Heart right ventricle (tissue), 16 donors: ENCODE data around the gene KLK14. TPM values are rescaled to one million over a fixed set of nuclear protein-coding genes. Genes with fewer than 3 reads are reported as not detected.

Source experiments
- ATAC-seq, 8 donors: fragments of 200-7000 bp; cut with Tn5 transposase; one replicate each; pipeline ENCODE4 v1.9.1; 2020; ENCODE audit warnings: mild to moderate bottlenecking in 8 of 8, moderate library complexity in 8 of 8, moderate number of reproducible peaks in 1 of 8
- DNase-seq, 2 donors: peaks; one replicate each; pipeline ENCODE4 v3.0.0-alpha.2; 2020
- H3K27ac ChIP-seq, 10 donors: fragments of 200-600 bp; sonication (generic) in 2 of 10; one replicate each; pipeline versions ENCODE4 v1.5.0 to v1.8.0; 2020 to 2022; ENCODE audit warnings: mild to moderate bottlenecking in 3 of 10
- H3K27me3 ChIP-seq, 7 donors: fragments of 200-600 bp; one replicate each; pipeline ENCODE4 v1.8.0; 2021 to 2022; ENCODE audit warnings: mild to moderate bottlenecking in 2 of 7
- H3K36me3 ChIP-seq, 9 donors: fragments of 200-600 bp; sonication (generic) in 1 of 9; one replicate each; pipeline versions ENCODE4 v1.5.0 to v1.8.0; 2020 to 2022; ENCODE audit warnings: mild to moderate bottlenecking in 2 of 9
- H3K4me1 ChIP-seq, 9 donors: fragments of 200-600 bp; sonication (generic) in 1 of 9; one replicate each; pipeline versions ENCODE4 v1.5.0 to v1.8.0; 2020 to 2022; ENCODE audit warnings: mild to moderate bottlenecking in 4 of 9
- H3K4me3 ChIP-seq, 10 donors: fragments of 200-600 bp; sonication (generic) in 2 of 10; one replicate each; pipeline versions ENCODE4 v1.5.0 to v1.8.0; 2020 to 2022; ENCODE audit warnings: mild to moderate bottlenecking in 7 of 10, moderate library complexity in 2 of 10
- H3K9me3 ChIP-seq, 11 donors: fragments of 200-600 bp in 10 of 11; sonication (generic) in 2 of 11; one replicate each; pipeline versions ENCODE4 v1.5.0 to v1.8.0; 2013 to 2022; ENCODE audit warnings: mild to moderate bottlenecking in 2 of 11, control low read depth in 1 of 11, moderate library complexity in 1 of 11
- WGBS, 2 donors: extraction: QIAGEN DNeasy Blood & Tissue Kit; methylation state at CpG; one replicate each; pipeline ENCODE4 v1.1.7; 2013; ENCODE audit warnings: inconsistent platforms in 1 of 2; 5-methylcytosine and 5-hydroxymethylcytosine counted together
- intact Hi-C, 10 donors: fragments of 100-400 bp; cut with DNase I; formaldehyde crosslinking; loops; one replicate each; pipeline versions ENCODE4 v1.11.1 to v1.14.2; 2022
- polyA plus RNA-seq, 2 donors: library from polyadenylated mRNA; stranded (reverse); fragments of 200-250 nt; gene quantifications; one replicate each; pipeline ENCODE4 v1.2.3, GENCODE V29; 2013
- total RNA-seq, 10 donors: library from RNA; stranded (reverse); fragmentation: NEBNext Ultra II Directional in 3 of 10; extraction: Animal tissue kit (Norgen Biotek cat#: 25700) in 3 of 10; gene quantifications; one replicate each; pipeline versions ENCODE4 v1.2.1 to v1.2.4, GENCODE V29; 2021 to 2023
- TF ChIP-seq, protein P1 (sequence below), 9 donors: fragments of 200-600 bp; sonication (generic) in 2 of 9; IDR thresholded peaks; one replicate each; pipeline versions ENCODE4 v1.5.0 to v1.8.0; 2021 to 2022; ENCODE audit warnings: antibody characterized with exemption in 9 of 9, mild to moderate bottlenecking in 5 of 9, moderate library complexity in 1 of 9
- donor health status: Arrhythmogenic right ventricular cardiomyopathy.
- donor health status: ischemic (EF 13 %, LVEDD 7.1; RV severe dilation, severe dysfunction).
- donor health status: healthy with polysubstance abuse.
- donor health status: DM: no; HTN: yes; CAD: no.
- donor health status: DM: no; HTN: no; CAD: no.
- donor health status: ischemic (EF 25% LVEDD 6.9; RV normal size, moderate dysfunction).
- donor health status: ischemic (EF 25% LVEDD 5.7; RV mildly dilated, moderate dysfunction).
- donor health status: healthy.
- donor health status: DM: yes; HTN: yes; CAD: no.
- donor health status: Ischemic cardiomyopathy.
- donor health status: ischemic (EF 35%, LVEDD 5.7; RV mildly dilated, moderate dysfunction).
- donor health status: nonischemic (EF 11% LVEDD 7.7; RV severe dilation, severe dysfunction).
- donor health status: DM: yes; HTN: yes; CAD: no.
- donor health status: PGD.
- donor health status: ischemic (EF 29% LVEDD 5.4; RV normal size, mild dysfunction).
- donor health status: nonischemic (EF 23%, LVEDD 6.1; RV moderate dilation, normal function).

Gene KLK14
- total and polyA plus RNA-seq, 12 donors = 0.20 to 1.2 (median 0.48) TPM; not detected in 4

DNA sequence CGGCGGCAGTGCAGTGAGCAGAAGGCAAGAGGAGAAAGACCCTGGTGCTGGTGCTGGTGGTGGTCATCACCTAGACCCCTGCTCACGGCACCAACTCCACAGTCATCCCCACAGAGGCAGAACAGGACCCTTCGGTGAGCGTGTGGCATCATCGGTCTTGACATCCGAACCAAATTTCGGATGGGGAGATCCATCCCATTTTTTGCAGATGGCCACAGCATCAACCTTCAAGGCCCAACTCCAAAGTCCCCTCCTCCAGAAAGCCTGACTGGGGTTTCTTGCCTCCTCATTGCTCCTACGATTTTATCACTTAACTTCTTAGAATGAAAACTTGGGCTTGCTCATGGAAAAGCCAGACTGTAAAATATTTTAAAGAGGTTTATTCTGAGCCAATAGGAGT lies 39.2 kb downstream of the KLK14 start:
- no peak overlapping the region for H3K4me3 ChIP-seq
- no peaks in the 10 kb centered on the region for H3K9me3 ChIP-seq
- intact Hi-C loops = no loop called here
- WGBS, 2 donors = 82 to 83% methylated on average over 9 of the region's 9 CpGs
- H3K36me3 ChIP-seq = no peaks in the 10 kb centered on the region
- H3K27ac ChIP-seq = no peak overlapping the region
- DNase-seq = no peak
- TF ChIP-seq, protein P1, sequence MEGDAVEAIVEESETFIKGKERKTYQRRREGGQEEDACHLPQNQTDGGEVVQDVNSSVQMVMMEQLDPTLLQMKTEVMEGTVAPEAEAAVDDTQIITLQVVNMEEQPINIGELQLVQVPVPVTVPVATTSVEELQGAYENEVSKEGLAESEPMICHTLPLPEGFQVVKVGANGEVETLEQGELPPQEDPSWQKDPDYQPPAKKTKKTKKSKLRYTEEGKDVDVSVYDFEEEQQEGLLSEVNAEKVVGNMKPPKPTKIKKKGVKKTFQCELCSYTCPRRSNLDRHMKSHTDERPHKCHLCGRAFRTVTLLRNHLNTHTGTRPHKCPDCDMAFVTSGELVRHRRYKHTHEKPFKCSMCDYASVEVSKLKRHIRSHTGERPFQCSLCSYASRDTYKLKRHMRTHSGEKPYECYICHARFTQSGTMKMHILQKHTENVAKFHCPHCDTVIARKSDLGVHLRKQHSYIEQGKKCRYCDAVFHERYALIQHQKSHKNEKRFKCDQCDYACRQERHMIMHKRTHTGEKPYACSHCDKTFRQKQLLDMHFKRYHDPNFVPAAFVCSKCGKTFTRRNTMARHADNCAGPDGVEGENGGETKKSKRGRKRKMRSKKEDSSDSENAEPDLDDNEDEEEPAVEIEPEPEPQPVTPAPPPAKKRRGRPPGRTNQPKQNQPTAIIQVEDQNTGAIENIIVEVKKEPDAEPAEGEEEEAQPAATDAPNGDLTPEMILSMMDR (IDR thresholded peaks at IDR 0.05) = no peak
- H3K27me3 ChIP-seq = peaks cover 0 to 20% (median 0%) of the 10 kb centered on the region in 7 donors
- peaks cover 0 to 7% (median 0%) of the 10 kb centered on the region in 9 donors for H3K4me1 ChIP-seq
- no peak for ATAC-seq

DNA sequence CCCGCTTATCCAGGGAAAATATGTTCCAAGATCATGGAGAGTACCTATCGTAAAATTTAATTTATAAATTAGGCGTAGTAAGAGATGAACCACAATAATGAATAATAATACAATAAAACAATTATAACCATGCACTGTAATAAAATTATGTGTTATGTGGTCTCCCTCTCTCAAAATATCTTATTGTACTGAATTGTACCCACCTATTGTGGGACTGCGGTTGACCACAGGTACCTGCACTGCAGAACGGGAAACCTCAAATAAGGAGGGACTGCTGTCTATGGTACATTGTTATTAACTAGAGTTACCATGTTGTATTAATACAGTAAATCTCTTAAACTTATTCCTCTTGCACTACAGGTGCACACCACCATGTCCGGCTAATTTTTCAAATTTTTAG lies 42.5 kb downstream of the KLK14 start:
- no peaks in the 10 kb centered on the region for H3K36me3 ChIP-seq
- ATAC-seq (no peak), DNase-seq (no peak)
- H3K27ac ChIP-seq = no peak overlapping the region
- no peaks in the 10 kb centered on the region for H3K9me3 ChIP-seq
- TF ChIP-seq, protein P1 (IDR thresholded peaks at IDR 0.05) = no peak
- WGBS, 2 donors = 93 to 94% methylated on average over 6 of the region's 6 CpGs
- no peak overlapping the region for H3K4me3 ChIP-seq
- H3K4me1 ChIP-seq = no peaks in the 10 kb centered on the region
- H3K27me3 ChIP-seq = peaks cover 0 to 7% (median 1%) of the 10 kb centered on the region in 7 donors
- intact Hi-C loops = no loop called here

DNA sequence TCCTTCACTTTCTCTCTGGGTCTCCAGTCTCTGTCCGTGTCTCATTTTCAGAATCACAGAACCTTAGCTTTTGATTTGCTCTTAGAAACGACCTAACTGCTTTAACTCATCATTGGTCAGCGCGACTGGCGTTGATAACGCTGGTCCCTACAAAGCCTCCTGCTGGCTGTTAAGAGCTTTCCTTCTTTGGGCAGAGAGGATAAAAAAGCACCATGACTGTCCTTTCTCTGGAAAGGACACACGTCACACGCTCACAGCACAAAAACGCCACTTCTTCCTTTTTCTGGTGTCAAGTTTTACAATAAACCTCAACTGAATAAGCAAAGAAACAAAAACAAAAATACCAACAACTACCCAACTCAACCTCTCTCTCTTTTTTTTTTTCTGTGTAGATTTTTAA lies 46.2 kb downstream of the KLK14 start:
- no peak for ATAC-seq
- H3K4me3 ChIP-seq = no peak overlapping the region

DNA sequence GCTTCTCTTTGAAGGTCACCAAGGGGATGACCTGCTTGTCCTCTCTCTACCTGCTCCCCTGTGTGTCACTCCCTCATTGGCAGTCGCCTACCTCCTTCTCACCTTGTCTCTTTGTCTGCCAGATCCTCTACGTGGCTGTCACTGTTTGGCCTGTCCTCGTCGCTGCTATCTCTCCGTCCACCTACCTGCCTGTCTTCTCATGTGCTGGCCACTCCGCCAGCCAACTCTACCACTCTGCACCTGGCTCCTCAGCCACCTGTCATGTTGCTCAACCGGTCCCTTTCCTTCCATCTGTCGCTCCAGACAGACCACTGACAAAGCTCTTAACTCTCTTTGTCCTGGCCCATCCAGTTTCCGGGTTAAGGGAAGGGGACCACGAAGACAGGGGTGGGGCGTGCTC lies 48.0 kb downstream of the KLK14 start, which contains the start of gene KLK12:
Gene KLK12, minus strand, starts transcription at position 299 of the 400 bp plus-strand sequence. CDS start 381 bp downstream, outside the sequence.
- ATAC-seq (no peak), DNase-seq (no peak)
- TF ChIP-seq, protein P1 (IDR thresholded peaks at IDR 0.05) = no peak
- Histone ChIP-seq H3K4me1 (no peaks in the 10 kb centered on the region), H3K36me3 (no peaks in the 10 kb centered on the region), H3K4me3 (no peak within 1 kb of the TSS), H3K27me3 (peaks cover 0 to 41% (median 7%) of the 10 kb centered on the region in 7 donors), H3K9me3 (no peaks in the 10 kb centered on the region), H3K27ac (no peak within 1 kb of the TSS)
- 45 to 57% methylated on average over 11 of the region's 11 CpGs for WGBS, 2 donors
- intact Hi-C loops = no loop called here

More for the DNA sequence above, 46.2 kb downstream of the KLK14 start:
- no peak for DNase-seq
- H3K27me3 ChIP-seq = peaks cover 0 to 29% (median 7%) of the 10 kb centered on the region in 7 donors
- WGBS, 2 donors = 30 to 33% methylated on average over 9 of the region's 9 CpGs
- no peaks in the 10 kb centered on the region for H3K4me1 ChIP-seq
- H3K9me3 ChIP-seq = no peaks in the 10 kb centered on the region
- H3K36me3 ChIP-seq = no peaks in the 10 kb centered on the region
- intact Hi-C loops = no loop called here
- no peak overlapping the region for H3K27ac ChIP-seq
- TF ChIP-seq, protein P1 (IDR thresholded peaks at IDR 0.05) = no peak
